CD14-positive monocyte (primary cell): ENCODE data around the gene AKR1C3. TPM values are rescaled to one million over a fixed set of nuclear protein-coding genes. Genes with fewer than 3 reads are reported as not detected.

Source experiments
- DNase-seq, 3 donors: peaks; one replicate each; pipeline ENCODE4 v3.0.0-alpha.2; 2011 to 2022
- H2AFZ ChIP-seq: 2 replicates; pipeline ENCODE4 v1.6.0; 2012; ENCODE audit warnings: mild to moderate bottlenecking, low read depth, low read length, inconsistent platforms; ENCODE audit not compliant: insufficient read depth, poor library complexity, severe bottlenecking
- H3K27ac ChIP-seq, 2 donors: 1 replicate in 1 of 2; 2 replicates in 1 of 2; pipeline ENCODE4 v1.5.1; 2012 to 2013; ENCODE audit warnings: low read length in 2 of 2, control low read depth in 1 of 2, inconsistent platforms in 1 of 2, low read depth in 1 of 2, mild to moderate bottlenecking in 1 of 2
- H3K27me3 ChIP-seq, 2 donors: one replicate each; pipeline versions ENCODE4 v1.6.0 to v1.6.1; 2011 to 2013; ENCODE audit warnings: low read length in 2 of 2; ENCODE audit not compliant: control insufficient read depth in 2 of 2, insufficient read depth in 2 of 2
- H3K36me3 ChIP-seq, 2 donors: replicated peaks in 1 of 2; 1 replicate in 1 of 2; 2 replicates in 1 of 2; pipeline versions ENCODE4 v1.5.1 to v1.6.1; 2012 to 2013; ENCODE audit warnings: low read length in 2 of 2, control low read depth in 1 of 2, inconsistent platforms in 1 of 2, mild to moderate bottlenecking in 1 of 2; ENCODE audit not compliant: insufficient read depth in 2 of 2, control insufficient read depth in 1 of 2
- H3K4me1 ChIP-seq, 2 donors: 1 replicate in 1 of 2; 2 replicates in 1 of 2; pipeline versions ENCODE4 v1.5.1 to v1.6.1; 2012 to 2013; ENCODE audit warnings: low read length in 2 of 2, control low read depth in 1 of 2, inconsistent platforms in 1 of 2, mild to moderate bottlenecking in 1 of 2, moderate library complexity in 1 of 2; ENCODE audit not compliant: insufficient read depth in 2 of 2, control insufficient read depth in 1 of 2
- H3K4me2 ChIP-seq: replicated peaks from 2 replicates; pipeline ENCODE3; 2012; ENCODE audit warnings: low read length, moderate library complexity, mild to moderate bottlenecking; ENCODE audit not compliant: poor library complexity, severe bottlenecking; ENCODE audit errors: extremely low read depth
- H3K4me3 ChIP-seq, 3 experiments: fragments of 200-600 bp in 1 of 3; sonication (generic) in 1 of 3; replicated peaks in 1 of 3; 1 replicate in 2 of 3; 2 replicates in 1 of 3; pipeline ENCODE4 v1.5.1; 2011 to 2013; ENCODE audit warnings: low read length in 3 of 3, mild to moderate bottlenecking in 3 of 3, control low read depth in 2 of 3, low read depth in 2 of 3, inconsistent platforms in 1 of 3, moderate library complexity in 1 of 3
- H3K79me2 ChIP-seq: 2 replicates; pipeline ENCODE4 v1.6.0; 2012; ENCODE audit warnings: mild to moderate bottlenecking, control low read depth, inconsistent platforms, low read length, moderate library complexity; ENCODE audit not compliant: insufficient read depth
- H3K9ac ChIP-seq: 2 replicates; pipeline ENCODE4 v1.6.0; 2017; ENCODE audit warnings: low read length, mild to moderate bottlenecking; ENCODE audit not compliant: insufficient read depth, poor library complexity, severe bottlenecking
- H3K9me3 ChIP-seq, 2 donors: replicated peaks in 1 of 2; 1 replicate in 1 of 2; 2 replicates in 1 of 2; pipeline versions ENCODE4 v1.5.1 to v1.6.1; 2012 to 2013; ENCODE audit warnings: low read length in 2 of 2, control low read depth in 1 of 2; ENCODE audit not compliant: control insufficient read depth in 1 of 2, insufficient read depth in 1 of 2
- H4K20me1 ChIP-seq: 2 replicates; pipeline ENCODE4 v1.6.0; 2012; ENCODE audit warnings: mild to moderate bottlenecking, low read length, control low read depth, moderate library complexity; ENCODE audit not compliant: insufficient read depth
- H3K27ac Mint-ChIP-seq, 7 donors: one replicate each; pipeline ENCODE4 v1.8.0; 2020; ENCODE audit warnings: mild to moderate bottlenecking in 7 of 7, mixed read lengths in 7 of 7, moderate library complexity in 6 of 7, inconsistent platforms in 2 of 7
- H3K27me3 Mint-ChIP-seq, 3 donors: one replicate each; pipeline ENCODE4 v1.8.0; 2021 to 2022; ENCODE audit warnings: low read depth in 3 of 3, mild to moderate bottlenecking in 3 of 3, mixed read lengths in 3 of 3, moderate library complexity in 3 of 3, inconsistent platforms in 1 of 3
- H3K36me3 Mint-ChIP-seq, 2 donors: one replicate each; pipeline ENCODE4 v1.8.0; 2020; ENCODE audit warnings: mixed read lengths in 2 of 2, inconsistent platforms in 1 of 2, mild to moderate bottlenecking in 1 of 2
- H3K4me1 Mint-ChIP-seq: one replicate; pipeline ENCODE4 v1.8.0; 2020; ENCODE audit warnings: mild to moderate bottlenecking, mixed read lengths
- H3K4me3 Mint-ChIP-seq, 2 donors: one replicate each; pipeline ENCODE4 v1.8.0; 2020; ENCODE audit warnings: mild to moderate bottlenecking in 2 of 2, mixed read lengths in 2 of 2, moderate library complexity in 1 of 2
- H3K9me3 Mint-ChIP-seq, 7 donors: one replicate each; pipeline ENCODE4 v1.8.0; 2020 to 2022; ENCODE audit warnings: mixed read lengths in 7 of 7, mild to moderate bottlenecking in 6 of 7, moderate library complexity in 6 of 7, inconsistent platforms in 2 of 7
- WGBS: methylation state at CpG from one replicate; pipeline ENCODE4 v1.1.5; 2013; ENCODE audit warnings: missing lambda C conversion rate; ENCODE audit not compliant: insufficient coverage; 5-methylcytosine and 5-hydroxymethylcytosine counted together
- intact Hi-C, 2 donors: fragments of 100-400 bp; cut with micrococcal nuclease; formaldehyde crosslinking; loops; one replicate each; pipeline versions ENCODE4 v1.15.0 to v1.15.1; 2023
- polyA plus RNA-seq, 3 donors: library from polyadenylated mRNA; depleted of rRNA in 1 of 3; unstranded in 2 of 3; stranded (reverse) in 1 of 3; fragments of 300-500 nt in 2 of 3; fragments of >200 nt in 1 of 3; fragmentation: Illumina TruSeq in 2 of 3; gene quantifications; 1 replicate in 2 of 3; 2 replicates in 1 of 3; pipeline ENCODE4 v1.2.3, GENCODE V29; 2012 to 2021
- small RNA-seq: library from RNA; depleted of rRNA; stranded (forward); fragments of <200 nt; gene quantifications from one replicate; pipeline ENCODE3, GENCODE V24; 2012; ENCODE audit warnings: low read depth; ENCODE audit not compliant: insufficient read length
- TF ChIP-seq, protein P1 (sequence below): fragments of 200-600 bp; IDR thresholded peaks from one replicate; pipeline ENCODE4 v1.8.0; 2022; ENCODE audit warnings: antibody characterized with exemption, mild to moderate bottlenecking

The AKR1C3 gene
- polyA plus RNA-seq, 3 donors = 1.1 to 2.4 (median 1.9) TPM

DNA sequence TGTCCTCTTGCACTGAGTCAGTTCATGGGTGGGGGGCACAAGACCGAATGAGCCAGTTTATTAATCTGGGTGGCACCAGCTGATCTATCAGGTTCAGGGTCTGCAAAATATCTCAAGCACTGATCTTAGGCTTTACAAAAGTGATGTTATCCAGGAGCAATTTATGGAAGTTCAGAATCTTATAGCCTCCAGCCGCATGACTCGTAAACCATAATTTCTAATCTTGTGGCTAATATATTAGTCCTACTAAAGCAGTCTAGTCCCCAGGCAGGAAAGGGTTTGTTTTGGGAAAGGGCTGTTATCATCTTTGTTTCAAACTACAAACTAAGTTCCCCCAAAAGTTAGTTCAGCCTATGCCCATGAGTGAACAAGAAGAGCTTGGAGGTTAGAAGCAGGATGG lies 56.9 kb downstream of the AKR1C3 start:
- intact Hi-C loops = no loop called here
- DNase-seq = no peak
- H3K27ac Mint-ChIP-seq = no peak overlapping the region
- no peaks in the 10 kb centered on the region for H3K4me1 Mint-ChIP-seq
- no peaks in the 10 kb centered on the region for H3K79me2 ChIP-seq
- H3K9ac ChIP-seq = no peak overlapping the region
- no peak overlapping the region for H3K4me3 ChIP-seq
- TF ChIP-seq, protein P1, sequence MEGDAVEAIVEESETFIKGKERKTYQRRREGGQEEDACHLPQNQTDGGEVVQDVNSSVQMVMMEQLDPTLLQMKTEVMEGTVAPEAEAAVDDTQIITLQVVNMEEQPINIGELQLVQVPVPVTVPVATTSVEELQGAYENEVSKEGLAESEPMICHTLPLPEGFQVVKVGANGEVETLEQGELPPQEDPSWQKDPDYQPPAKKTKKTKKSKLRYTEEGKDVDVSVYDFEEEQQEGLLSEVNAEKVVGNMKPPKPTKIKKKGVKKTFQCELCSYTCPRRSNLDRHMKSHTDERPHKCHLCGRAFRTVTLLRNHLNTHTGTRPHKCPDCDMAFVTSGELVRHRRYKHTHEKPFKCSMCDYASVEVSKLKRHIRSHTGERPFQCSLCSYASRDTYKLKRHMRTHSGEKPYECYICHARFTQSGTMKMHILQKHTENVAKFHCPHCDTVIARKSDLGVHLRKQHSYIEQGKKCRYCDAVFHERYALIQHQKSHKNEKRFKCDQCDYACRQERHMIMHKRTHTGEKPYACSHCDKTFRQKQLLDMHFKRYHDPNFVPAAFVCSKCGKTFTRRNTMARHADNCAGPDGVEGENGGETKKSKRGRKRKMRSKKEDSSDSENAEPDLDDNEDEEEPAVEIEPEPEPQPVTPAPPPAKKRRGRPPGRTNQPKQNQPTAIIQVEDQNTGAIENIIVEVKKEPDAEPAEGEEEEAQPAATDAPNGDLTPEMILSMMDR = no peak
- H3K4me1 ChIP-seq = no peaks in the 10 kb centered on the region
- peaks cover 8 to 25% (median 12%) of the 10 kb centered on the region in 7 donors for H3K9me3 Mint-ChIP-seq
- peaks cover 8 to 9% of the 10 kb centered on the region in 2 donors for H3K9me3 ChIP-seq
- H3K36me3 ChIP-seq = no peaks in the 10 kb centered on the region
- no CpG with 5 or more reads among the region's 3 CpGs for WGBS
- peaks cover 0 to 2% (median 0%) of the 10 kb centered on the region in 3 donors for H3K27me3 Mint-ChIP-seq
- H3K27ac ChIP-seq = no peak overlapping the region
- no peaks in the 10 kb centered on the region for H3K27me3 ChIP-seq
- H3K4me3 Mint-ChIP-seq = no peak overlapping the region
- no peaks in the 10 kb centered on the region for H3K36me3 Mint-ChIP-seq
- H3K4me2 ChIP-seq = no peak overlapping the region
- H4K20me1 ChIP-seq = no peaks in the 10 kb centered on the region
- H2AFZ ChIP-seq = no peak overlapping the region

DNA sequence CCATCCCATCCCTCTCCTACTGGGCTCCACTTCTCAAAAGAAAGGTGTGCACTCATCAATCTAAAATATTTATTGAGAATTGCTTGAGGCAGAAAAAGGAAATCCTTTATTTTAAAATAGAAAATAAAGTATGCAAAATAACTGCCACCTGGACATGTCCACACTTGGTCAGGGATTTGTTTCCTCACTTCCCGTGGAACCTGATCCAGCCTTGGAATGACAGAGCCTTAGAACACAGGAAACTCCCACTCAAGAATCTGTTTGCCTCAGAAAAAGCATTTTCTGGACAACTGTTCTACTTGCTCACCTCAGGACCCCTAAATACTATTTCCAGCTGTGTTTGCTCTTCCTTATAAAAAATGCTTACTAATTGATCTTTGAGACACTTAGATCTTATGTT lies 61.7 kb downstream of the AKR1C3 start:
- Histone ChIP-seq H3K4me1 (peaks cover 0 to 4% of the 10 kb centered on the region in 2 donors), H3K79me2 (no peaks in the 10 kb centered on the region), H2AFZ (no peak overlapping the region), H3K9ac (no peak overlapping the region), H3K36me3 (no peaks in the 10 kb centered on the region), H3K9me3 (peaks cover 19 to 20% of the 10 kb centered on the region in 2 donors), H4K20me1 (no peaks in the 10 kb centered on the region), H3K27ac (no peak overlapping the region), H3K4me2 (no peak overlapping the region), H3K4me3 (no peak overlapping the region), H3K27me3 (no peaks in the 10 kb centered on the region)
- intact Hi-C loops = no loop called here
- H3K27me3 Mint-ChIP-seq = no peaks in the 10 kb centered on the region
- H3K9me3 Mint-ChIP-seq = peaks cover 13 to 34% (median 25%) of the 10 kb centered on the region in 7 donors
- TF ChIP-seq, protein P1 = no peak
- no peak for DNase-seq
- no peaks in the 10 kb centered on the region for H3K36me3 Mint-ChIP-seq
- peaks cover 9% of the 10 kb centered on the region for H3K4me1 Mint-ChIP-seq
- no CpG with 5 or more reads among the region's 1 CpG for WGBS
- H3K27ac Mint-ChIP-seq = no peak overlapping the region
- H3K4me3 Mint-ChIP-seq = no peak overlapping the region

Small RNA genes lying within 50 kb of the gene (small RNA-seq; reads per million reads assigned to genes)
- gene RF00096 = 3.1 reads per million, percentile 24 among the genes with 10 or more reads in this experiment

Other genes starting within 250 kb of the AKR1C3 start
- gene AKR1C1, start 131.0 kb upstream of the AKR1C3 start, polyA plus RNA-seq = under 1 TPM in 2 of 3 donors, not detected in 1; 0.07 to 0.85 TPM
- gene AKR1C2, start 90.6 kb upstream of the AKR1C3 start, polyA plus RNA-seq = under 1 TPM in 1 of 3 donors, not detected in 2; 0.13 TPM
- gene AKR1C8, start 90.7 kb downstream of the AKR1C3 start, polyA plus RNA-seq = not detected
- gene AKR1C4, start 102.4 kb downstream of the AKR1C3 start, polyA plus RNA-seq = not detected